ENCODE results near the gene S100A8. TPM values are rescaled to one million over a fixed set of nuclear protein-coding genes. Genes with fewer than 3 reads are reported as not detected.
A peak's percentile ranks its signal among the peaks of the same experiment; 100 is the strongest.
"Not testable (repeated sequence)": the region's sequence is repeated elsewhere in the genome, so short reads cannot be mapped to it uniquely, and the experiment has no call there.

S100A8 gene
- total RNA-seq, 1 experiment from 2014 or later, result not detected

- H3K4me1 ChIP-seq, result no peaks in the 10 kb centered on the region
- Mint-ChIP-seq H3K27me3 (ENCODE audit: insufficient read depth, unreplicated experiment) (peaks cover 32% of the 10 kb centered on the region), H3K4me3 (ENCODE audit: unreplicated experiment) (no peak overlapping the region), H3K36me3 (ENCODE audit: insufficient read depth, unreplicated experiment) (no peaks in the 10 kb centered on the region), H3K9me3 (ENCODE audit: unreplicated experiment) (no peaks in the 10 kb centered on the region), H3K27ac (ENCODE audit: unreplicated experiment) (no peak overlapping the region), H3K4me1 (ENCODE audit: low read depth, unreplicated experiment) (no peaks in the 10 kb centered on the region)
- intact Hi-C loops (cut with micrococcal nuclease; ENCODE audit: unreplicated experiment), result no loop called here
- peak; percentile 58 to 79 for DNase-seq
- no peaks in the 10 kb centered on the region for H3K9me3 ChIP-seq
- H3K4me3 ChIP-seq (ENCODE audit: low read depth, low read length), result no peak overlapping the region
- BruUV-seq (replicated peaks), result no TSS peak
- POLR2A ChIA-PET, result no interaction called here
- H3K27me3 ChIP-seq (replicated peaks; ENCODE audit: control insufficient read depth, insufficient read depth, low read length), result no peaks in the 10 kb centered on the region
- TF ChIP-seq CTCF (IDR thresholded peaks at IDR 0.05; ENCODE audit: insufficient read depth in 1 of 2, low read depth in 1 of 2, low read length in 1 of 2, severe bottlenecking in 1 of 2, unreplicated experiment in 1 of 2), result no peak
- H3K36me3 ChIP-seq (ENCODE audit: control insufficient read depth, insufficient read depth, low read length), result no peaks in the 10 kb centered on the region
- CTCF ChIA-PET, result no interaction called here
Observed at GRCh38 chr1:153422450-153423068, 31.7 kb upstream of the S100A8 start.

GRCh38 chr1:153420306-153420705 lies 29.4 kb upstream of the S100A8 start:
- no peaks in the 10 kb centered on the region for H3K36me3 Mint-ChIP-seq (ENCODE audit: insufficient read depth, unreplicated experiment)
- POLR2A ChIA-PET, result no interaction called here
- peaks cover 24% of the 10 kb centered on the region for H3K27me3 Mint-ChIP-seq (ENCODE audit: insufficient read depth, unreplicated experiment)
- no peaks in the 10 kb centered on the region for H3K9me3 ChIP-seq
- H3K4me3 Mint-ChIP-seq (ENCODE audit: unreplicated experiment), result no peak overlapping the region
- intact Hi-C loops (cut with micrococcal nuclease; ENCODE audit: unreplicated experiment), result no loop called here
- CTCF ChIA-PET, result no interaction called here
- H3K9me3 Mint-ChIP-seq (ENCODE audit: unreplicated experiment), result no peaks in the 10 kb centered on the region
- no peaks in the 10 kb centered on the region; the same call in 1 of the 2 replicates for H3K27me3 ChIP-seq (replicated peaks; ENCODE audit: control insufficient read depth, insufficient read depth, low read length)
- no peaks in the 10 kb centered on the region for H3K36me3 ChIP-seq (ENCODE audit: control insufficient read depth, insufficient read depth, low read length)
- BruUV-seq (replicated peaks), result no TSS peak
- no peak overlapping the region for H3K4me3 ChIP-seq (ENCODE audit: low read depth, low read length)
- no peaks in the 10 kb centered on the region for H3K4me1 ChIP-seq
- no peaks in the 10 kb centered on the region for H3K4me1 Mint-ChIP-seq (ENCODE audit: low read depth, unreplicated experiment)
- no peak for DNase-seq
- no peak overlapping the region for H3K27ac Mint-ChIP-seq (ENCODE audit: unreplicated experiment)
- no peak for TF ChIP-seq CTCF (IDR thresholded peaks at IDR 0.05; ENCODE audit: insufficient read depth in 1 of 2, low read depth in 1 of 2, low read length in 1 of 2, severe bottlenecking in 1 of 2, unreplicated experiment in 1 of 2)

- POLR2A ChIA-PET; H3K36me3 ChIP-seq (ENCODE audit: control insufficient read depth, insufficient read depth, low read length); H3K27me3 ChIP-seq (replicated peaks; ENCODE audit: control insufficient read depth, insufficient read depth, low read length); BruUV-seq (replicated peaks); H3K9me3 ChIP-seq; intact Hi-C loops (cut with micrococcal nuclease; ENCODE audit: unreplicated experiment); H3K4me3 Mint-ChIP-seq (ENCODE audit: unreplicated experiment); H3K36me3 Mint-ChIP-seq (ENCODE audit: insufficient read depth, unreplicated experiment); H3K9me3 Mint-ChIP-seq (ENCODE audit: unreplicated experiment); CTCF ChIA-PET; H3K4me1 ChIP-seq; H3K4me1 Mint-ChIP-seq (ENCODE audit: low read depth, unreplicated experiment); H3K27ac Mint-ChIP-seq (ENCODE audit: unreplicated experiment); H3K4me3 ChIP-seq (ENCODE audit: low read depth, low read length); DNase-seq: not testable (repeated sequence)
- H3K27me3 Mint-ChIP-seq (ENCODE audit: insufficient read depth, unreplicated experiment), result peaks cover 21% of the 10 kb centered on the region
Observed at GRCh38 chr1:153419436-153419793, 28.5 kb upstream of the S100A8 start.

GRCh38 chr1:153418758-153419435 lies 28.0 kb upstream of the S100A8 start:
- H3K4me1 Mint-ChIP-seq (ENCODE audit: low read depth, unreplicated experiment); DNase-seq; CTCF ChIA-PET; intact Hi-C loops (cut with micrococcal nuclease; ENCODE audit: unreplicated experiment); H3K4me3 ChIP-seq (ENCODE audit: low read depth, low read length); H3K9me3 Mint-ChIP-seq (ENCODE audit: unreplicated experiment); H3K4me1 ChIP-seq; BruUV-seq (replicated peaks); H3K4me3 Mint-ChIP-seq (ENCODE audit: unreplicated experiment); H3K9me3 ChIP-seq; H3K27ac Mint-ChIP-seq (ENCODE audit: unreplicated experiment); H3K36me3 ChIP-seq (ENCODE audit: control insufficient read depth, insufficient read depth, low read length); H3K27me3 ChIP-seq (replicated peaks; ENCODE audit: control insufficient read depth, insufficient read depth, low read length); POLR2A ChIA-PET; H3K36me3 Mint-ChIP-seq (ENCODE audit: insufficient read depth, unreplicated experiment): not testable (repeated sequence)
- peaks cover 21% of the 10 kb centered on the region for H3K27me3 Mint-ChIP-seq (ENCODE audit: insufficient read depth, unreplicated experiment)

Data from Caco-2 (cell line).